ENCODE measurements around the gene TFAM.

GRCh38 chr10:58433066-58433465 is 47.9 kb downstream of the TFAM start:
- TF ChIP-seq EZH2 (IDR thresholded peaks at IDR 0.05; ENCODE audit: borderline replicate concordance, low read depth, low read length, severe bottlenecking) (no peak), CTCF (IDR thresholded peaks at IDR 0.05; ENCODE audit: borderline replicate concordance, extremely low read depth, low read length, poor library complexity, severe bottlenecking) (no peak)

Data from DND-41 (cell line).